NCI-H748 treated with DMSO at 0.1 percent for 48 hours (cell line): ENCODE results near the gene TBC1D32.
A peak's percentile ranks its signal among the peaks of the same experiment; 100 is the strongest.
"Not testable (repeated sequence)": the region's sequence is repeated elsewhere in the genome, so short reads cannot be mapped to it uniquely, and the experiment has no call there.

Experiments
- DNase-seq: peaks from one replicate; lab custom pipeline; 2025; lab: John Stamatoyannopoulos, UW

TBC1D32 gene

GRCh38 chr6:121110733-121111132 lies 223.5 kb downstream of the TBC1D32 start:
- no peak for DNase-seq

GRCh38 chr6:121106962-121107361 lies 227.3 kb downstream of the TBC1D32 start:
- no peak for DNase-seq

- DNase-seq: no peak
Observed at GRCh38 chr6:121105461-121105860, 228.8 kb downstream of the TBC1D32 start.

- DNase-seq: no peak
Observed at GRCh38 chr6:121093928-121094327, 240.4 kb downstream of the TBC1D32 start.

DNA sequence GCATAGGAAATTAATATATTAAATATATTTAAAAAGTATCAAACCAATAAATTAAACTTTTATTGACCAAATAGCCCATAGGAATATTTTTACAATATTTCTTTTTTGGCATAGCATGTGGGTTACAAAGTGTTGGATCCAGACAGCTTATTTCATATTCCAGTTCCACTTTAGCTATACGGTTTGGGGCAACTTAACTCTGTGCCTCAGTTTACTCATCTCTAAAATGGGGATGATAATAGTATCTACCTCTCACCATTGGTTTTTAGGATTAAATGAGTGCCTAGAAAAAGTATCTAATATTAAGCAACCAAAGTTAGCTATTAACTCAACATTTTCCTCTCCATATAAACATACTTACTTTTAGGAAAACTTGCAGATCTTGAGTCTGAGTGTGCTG lies 243.8 kb downstream of the TBC1D32 start:
- DNase-seq: no peak

DNA sequence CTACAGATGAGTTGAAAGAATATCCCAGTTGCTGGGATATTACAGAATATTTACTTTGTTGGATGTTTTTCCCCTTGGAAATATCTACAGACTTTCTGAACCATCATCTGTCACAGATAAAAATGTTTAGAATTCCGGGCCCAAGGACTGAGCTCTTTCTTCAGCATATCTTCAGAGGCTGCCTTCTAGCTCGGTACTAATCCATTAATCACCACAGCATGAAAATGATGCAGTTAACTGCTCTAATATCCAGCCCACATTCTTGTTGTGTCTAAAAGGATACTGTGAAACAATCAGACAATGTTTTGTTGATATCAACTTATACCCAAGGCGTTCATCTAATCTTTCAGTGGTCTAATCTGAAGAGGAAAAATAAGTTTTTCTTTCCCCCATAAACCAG lies 247.4 kb downstream of the TBC1D32 start:
- DNase-seq: no peak

DNA sequence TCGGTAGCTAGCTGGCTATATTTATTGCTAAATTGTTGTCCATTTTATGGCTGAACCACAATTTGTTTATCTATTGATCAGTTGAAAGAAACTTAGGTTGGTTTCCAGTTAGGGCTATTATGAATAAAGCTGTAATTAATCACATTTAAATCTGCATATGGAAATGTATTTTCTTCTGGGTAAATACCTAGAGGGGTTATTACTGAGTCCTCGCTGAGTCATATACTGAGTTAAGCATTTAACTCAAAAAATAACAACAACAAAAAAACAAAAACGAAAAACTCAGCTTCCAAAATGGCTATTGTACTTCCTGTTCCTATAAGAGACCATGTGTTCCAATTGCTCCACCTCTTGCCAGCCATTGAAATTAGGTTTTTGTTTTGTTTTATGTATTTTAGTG lies 258.2 kb downstream of the TBC1D32 start:
- no peak for DNase-seq

DNA sequence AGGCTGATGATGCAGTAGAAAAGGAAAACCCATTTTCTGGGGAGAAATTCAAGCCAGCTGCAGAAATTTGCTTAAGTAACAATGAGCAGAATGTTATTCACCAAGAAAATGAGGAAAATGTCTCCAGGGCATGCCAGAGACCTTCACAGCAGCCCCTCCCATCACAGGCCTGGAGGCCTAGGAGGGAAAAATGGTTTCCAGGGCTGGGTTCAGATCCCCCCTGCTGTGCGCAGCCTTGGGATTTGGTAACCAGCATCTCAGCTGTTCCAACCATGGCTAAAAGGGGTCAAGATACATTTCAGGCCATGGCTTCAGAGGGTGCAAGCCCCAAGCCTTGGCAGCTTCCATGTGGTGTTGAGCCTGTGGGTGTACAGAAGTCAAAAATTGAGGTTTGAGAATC lies 265.5 kb downstream of the TBC1D32 start:
- not testable (repeated sequence) for DNase-seq

DNA sequence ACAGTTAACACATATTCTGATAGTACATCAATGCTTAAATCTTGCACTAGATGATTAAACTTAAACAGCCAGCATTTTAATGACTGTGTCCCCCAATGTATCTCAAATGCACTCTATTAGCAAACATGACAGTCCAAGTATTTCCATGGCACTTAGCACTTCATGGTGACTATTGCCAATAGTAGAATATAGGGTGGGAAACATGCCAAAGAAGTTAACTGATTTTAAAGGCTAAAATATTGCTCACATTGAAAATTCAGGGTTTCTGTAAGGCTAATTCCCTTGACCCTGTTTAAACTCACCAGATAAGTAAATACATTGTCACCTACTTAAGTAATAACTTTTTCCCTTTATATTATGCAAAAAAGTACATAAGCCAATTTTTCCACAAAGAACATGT lies 266.9 kb downstream of the TBC1D32 start:
- no peak for DNase-seq

- DNase-seq: no peak
Observed at GRCh38 chr6:121064345-121064744, 269.9 kb downstream of the TBC1D32 start.

DNA sequence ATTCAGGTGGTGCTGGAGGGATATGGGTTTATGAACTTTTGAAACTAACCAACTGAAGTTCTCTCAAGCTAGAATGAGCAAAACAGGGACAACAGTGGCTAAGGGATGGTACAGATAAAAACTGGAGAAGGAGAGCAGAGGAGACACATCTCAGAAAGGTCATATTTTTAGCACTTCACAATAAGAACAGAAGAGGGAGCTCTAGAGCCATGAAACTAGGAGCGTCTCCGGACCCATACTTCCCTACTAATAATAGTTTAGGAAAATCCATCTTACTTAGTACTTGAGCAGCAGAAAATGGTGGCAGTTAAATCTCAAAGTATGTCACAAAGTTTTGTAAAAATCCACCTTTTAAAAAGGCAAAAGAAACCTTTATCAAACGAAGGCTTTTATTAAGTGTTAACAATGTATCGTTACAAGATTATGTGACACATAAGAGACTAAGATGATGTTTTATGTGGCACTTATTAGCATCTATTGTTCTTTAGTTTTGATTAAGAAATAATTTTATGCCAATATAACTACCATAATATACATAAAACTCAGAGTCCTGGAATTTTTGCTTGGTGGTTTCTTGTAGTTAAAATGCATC lies 278.6 kb downstream of the TBC1D32 start:
- DNase-seq: peak; percentile 53

DNA sequence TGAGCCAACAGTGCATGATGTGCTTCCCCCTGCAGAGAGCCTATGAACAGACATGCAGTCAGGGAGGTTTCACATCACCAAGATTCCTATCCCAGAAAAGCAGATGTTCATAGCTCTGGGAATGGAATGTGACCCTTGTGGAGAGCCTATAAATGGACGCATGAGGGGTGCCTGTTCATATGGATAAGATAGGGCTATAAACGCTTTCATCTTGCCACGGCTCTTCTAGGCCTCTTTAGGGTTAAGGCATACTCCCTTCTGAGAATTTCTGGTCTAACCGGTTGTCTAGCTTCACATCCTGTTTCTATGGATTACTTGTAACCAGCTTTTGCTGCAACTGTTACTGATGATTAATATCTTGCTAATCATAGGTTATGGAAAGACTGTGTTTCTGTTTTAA lies 285.7 kb downstream of the TBC1D32 start:
- not testable (repeated sequence) for DNase-seq

DNA sequence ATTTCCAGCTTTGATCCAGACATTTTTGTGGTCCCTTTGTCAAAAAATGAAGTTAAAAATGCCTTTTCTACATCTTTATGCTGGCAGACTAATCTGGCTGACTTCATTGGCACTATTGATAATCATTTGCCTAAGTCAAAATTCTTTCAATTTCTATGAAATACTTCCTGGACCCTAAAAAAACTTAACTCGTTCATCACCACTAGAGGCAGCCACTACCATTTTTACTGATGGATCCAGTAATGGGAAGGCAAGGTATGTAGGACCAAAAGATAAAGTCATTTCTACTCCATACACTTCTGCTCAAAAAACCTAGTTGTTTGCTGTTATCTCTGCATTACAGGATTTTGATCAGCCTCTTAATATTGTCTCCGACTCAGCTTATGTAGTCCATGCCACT lies 289.4 kb downstream of the TBC1D32 start:
- DNase-seq: not testable (repeated sequence)

- not testable (repeated sequence) for DNase-seq
Observed at GRCh38 chr6:121043706-121044105, 290.6 kb downstream of the TBC1D32 start.

DNA sequence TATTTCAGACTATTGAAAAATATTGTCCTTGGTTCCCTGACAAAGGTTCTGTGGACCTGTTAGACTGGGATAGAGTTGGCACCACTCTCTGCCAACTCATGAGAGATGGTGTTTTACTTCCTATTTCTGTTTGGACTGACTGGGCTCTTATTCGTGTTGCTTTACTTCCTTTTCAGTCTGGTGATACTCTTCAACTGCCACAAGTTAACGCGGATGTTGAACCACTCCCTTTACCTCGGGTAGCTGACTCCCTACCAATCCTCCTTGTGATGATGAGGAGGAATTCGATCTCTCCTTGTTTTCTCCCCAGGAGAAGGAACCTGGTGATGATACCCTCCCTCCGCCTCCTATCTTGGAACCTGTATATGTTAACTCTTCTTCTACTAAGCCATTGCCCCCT lies 291.1 kb downstream of the TBC1D32 start:
- DNase-seq: not testable (repeated sequence)

- no peak for DNase-seq
Observed at GRCh38 chr6:121042766-121043165, 291.5 kb downstream of the TBC1D32 start.

DNA sequence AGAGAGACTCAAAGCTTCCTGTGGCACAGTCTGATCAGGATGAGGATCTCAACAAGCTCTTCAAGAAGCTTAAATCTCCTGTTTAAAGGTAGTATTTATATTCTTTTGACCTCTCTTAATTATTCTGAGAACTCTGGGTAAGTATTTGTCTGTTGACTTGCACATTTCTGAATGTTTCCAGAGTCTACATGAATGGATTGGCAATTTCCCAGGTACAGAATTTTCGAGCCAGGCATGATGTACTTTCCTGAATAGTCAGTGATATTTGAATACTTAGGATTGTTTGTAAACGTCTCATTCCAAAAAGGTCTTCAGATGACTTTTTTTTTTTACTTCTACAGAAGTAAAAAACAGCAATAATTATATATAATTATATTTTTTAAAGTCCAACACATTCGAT lies 293.4 kb downstream of the TBC1D32 start:
- DNase-seq: no peak

DNA sequence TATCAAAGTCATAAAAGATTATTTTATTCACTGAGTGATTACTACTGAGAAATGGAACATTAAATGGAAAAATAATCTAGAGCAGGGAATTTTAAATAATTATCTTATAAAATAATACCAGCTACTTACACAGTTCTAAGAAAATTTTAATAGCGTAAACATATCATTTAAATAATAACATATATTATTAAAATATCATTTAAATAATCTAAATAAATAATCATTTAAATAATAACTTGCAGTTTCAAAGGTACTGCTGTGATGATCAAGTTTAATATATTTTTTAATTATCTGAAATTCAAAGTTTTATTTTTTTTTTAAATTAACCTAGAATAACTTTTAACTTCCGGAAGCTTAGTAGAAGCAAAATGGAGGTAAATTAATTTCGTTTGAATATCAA lies 301.2 kb downstream of the TBC1D32 start:
- no peak for DNase-seq

GRCh38 chr6:121032268-121033006 lies 301.8 kb downstream of the TBC1D32 start:
- DNase-seq: no peak
